WTC11 (cell line): ENCODE measurements around the gene MIA3. TPM values are rescaled to one million over a fixed set of nuclear protein-coding genes. Genes with fewer than 3 reads are reported as not detected.

Experiments
- ATAC-seq: fragments of 200-7000 bp; cut with Tn5 transposase; 2 replicates; pipeline ENCODE4 v1.10.0; 2021; ENCODE audit warnings: mild to moderate bottlenecking, moderate library complexity
- CTCF ChIA-PET: fragments of 300-600 bp; sonication (Branson Sonifier 250); formaldehyde crosslinking; loops from one replicate; lab custom pipeline; 2021; ENCODE audit warnings: antibody characterized with exemption; lab: Charles Lee
- POLR2A ChIA-PET: fragments of 350-600 bp; sonication (Branson Sonifier 250); formaldehyde crosslinking; loops from one replicate; lab custom pipeline; 2021; ENCODE audit warnings: antibody characterized with exemption; lab: Charles Lee
- DNase-seq: peaks from one replicate; pipeline ENCODE4 v3.0.0; 2021; ENCODE audit warnings: low spot score
- H3K27ac Mint-ChIP-seq: 2 replicates; pipeline ENCODE4 v1.8.0; 2021; ENCODE audit warnings: mixed read lengths
- H3K27me3 Mint-ChIP-seq: 2 replicates; pipeline ENCODE4 v1.8.0; 2021; ENCODE audit warnings: low read depth, mild to moderate bottlenecking, moderate library complexity, mixed read lengths
- H3K36me3 Mint-ChIP-seq: 2 replicates; pipeline ENCODE4 v1.8.0; 2021; ENCODE audit warnings: mixed read lengths
- H3K4me1 Mint-ChIP-seq: 2 replicates; pipeline ENCODE4 v1.8.0; 2022; ENCODE audit warnings: mixed read lengths
- H3K4me3 Mint-ChIP-seq: 2 replicates; pipeline ENCODE4 v1.8.0; 2021; ENCODE audit warnings: mild to moderate bottlenecking, moderate library complexity, mixed read lengths
- H3K9me3 Mint-ChIP-seq: 2 replicates; pipeline ENCODE4 v1.8.0; 2021; ENCODE audit warnings: mixed read lengths
- AR ChIP-seq: fragments of 250-450 bp; sonication (Bioruptor Pico); IDR thresholded peaks from 2 replicates; pipeline ENCODE4 v1.9.0; 2021; ENCODE audit warnings: mild to moderate bottlenecking
- ATF1 ChIP-seq: sonication (generic); formaldehyde crosslinking; IDR thresholded peaks from 2 replicates; pipeline ENCODE4 v1.8.1; 2023; ENCODE audit warnings: mild to moderate bottlenecking, moderate library complexity, missing genetic modification reagents
- ATF2 ChIP-seq: sonication (generic); formaldehyde crosslinking; IDR thresholded peaks from 2 replicates; pipeline ENCODE4 v1.8.1; 2022; ENCODE audit warnings: low read depth, missing genetic modification reagents, borderline replicate concordance
- CBFB ChIP-seq: sonication (generic); formaldehyde crosslinking; IDR thresholded peaks from 2 replicates; pipeline ENCODE4 v1.8.1; 2022; ENCODE audit warnings: mild to moderate bottlenecking, low read depth, missing genetic modification reagents
- CDX4 ChIP-seq: fragments of 250-450 bp; sonication (Bioruptor Pico); IDR thresholded peaks from 2 replicates; pipeline ENCODE4 v1.9.0; 2021; ENCODE audit warnings: moderate library complexity, mild to moderate bottlenecking, inconsistent platforms, borderline replicate concordance
- CREM ChIP-seq: sonication (generic); formaldehyde crosslinking; IDR thresholded peaks from 2 replicates; pipeline ENCODE4 v1.8.1; 2022; ENCODE audit warnings: mild to moderate bottlenecking, missing genetic modification reagents, moderate library complexity
- CTCF ChIP-seq: fragments of 200-600 bp; IDR thresholded peaks from 2 replicates; pipeline ENCODE4 v1.8.0; 2022; ENCODE audit warnings: antibody characterized with exemption
- FOXP4 ChIP-seq: sonication (generic); formaldehyde crosslinking; IDR thresholded peaks from 2 replicates; pipeline ENCODE4 v1.8.0; 2022; ENCODE audit warnings: mild to moderate bottlenecking, missing genetic modification reagents
- GTF2I ChIP-seq: fragments of 250-450 bp; sonication (Bioruptor Pico); conservative IDR thresholded peaks from 2 replicates; pipeline ENCODE4 v1.4.0; 2021; ENCODE audit warnings: mild to moderate bottlenecking
- KAT7 ChIP-seq: sonication (generic); formaldehyde crosslinking; IDR thresholded peaks from 2 replicates; pipeline ENCODE4 v1.8.1; 2023; ENCODE audit warnings: missing genetic modification reagents, mild to moderate bottlenecking, borderline replicate concordance
- MLX ChIP-seq: sonication (generic); formaldehyde crosslinking; IDR thresholded peaks from 2 replicates; pipeline ENCODE4 v1.8.1; 2023; ENCODE audit warnings: mild to moderate bottlenecking, missing genetic modification reagents, moderate library complexity
- MXD4 ChIP-seq: fragments of 250-450 bp; sonication (Bioruptor Pico); IDR thresholded peaks from 2 replicates; pipeline ENCODE4 v1.8.0; 2021; ENCODE audit warnings: mild to moderate bottlenecking, moderate library complexity, borderline replicate concordance
- RORB ChIP-seq: fragments of 250-450 bp; sonication (Bioruptor Pico); IDR thresholded peaks from 2 replicates; pipeline ENCODE4 v1.9.0; 2021; ENCODE audit warnings: mild to moderate bottlenecking
- ZMAT4 ChIP-seq: fragments of 250-450 bp; sonication (Bioruptor Pico); IDR thresholded peaks from 2 replicates; pipeline ENCODE4 v1.9.0; 2021; ENCODE audit warnings: mild to moderate bottlenecking
- ZNF138 ChIP-seq: sonication (generic); formaldehyde crosslinking; conservative IDR thresholded peaks from 2 replicates; pipeline ENCODE4 v1.8.1; 2022; ENCODE audit warnings: mild to moderate bottlenecking, moderate library complexity, missing genetic modification reagents
- ZNF219 ChIP-seq: sonication (generic); formaldehyde crosslinking; IDR thresholded peaks from 2 replicates; pipeline ENCODE4 v1.8.0; 2023; ENCODE audit warnings: missing genetic modification reagents, mild to moderate bottlenecking, borderline replicate concordance
- ZNF396 ChIP-seq: fragments of 250-450 bp; sonication (Bioruptor Pico); IDR thresholded peaks from 2 replicates; pipeline ENCODE4 v1.8.0; 2021; ENCODE audit warnings: mild to moderate bottlenecking, moderate library complexity, borderline replicate concordance
- ZNF423 ChIP-seq: fragments of 250-450 bp; sonication (Bioruptor Pico); IDR thresholded peaks from 2 replicates; pipeline ENCODE4 v2.1.2; 2022; ENCODE audit warnings: mild to moderate bottlenecking, moderate library complexity
- ZNF425 ChIP-seq: fragments of 250-450 bp; sonication (Bioruptor Pico); conservative IDR thresholded peaks from 2 replicates; pipeline ENCODE4 v1.9.0; 2021; ENCODE audit warnings: mild to moderate bottlenecking
- ZNF512 ChIP-seq: sonication (generic); formaldehyde crosslinking; IDR thresholded peaks from 2 replicates; pipeline ENCODE4 v1.8.1; 2022; ENCODE audit warnings: missing genetic modification reagents, borderline replicate concordance
- total RNA-seq: library from RNA; stranded (reverse); gene quantifications from 3 replicates; pipeline ENCODE4 v1.2.3, GENCODE V29; 2021

The MIA3 gene
- total RNA-seq, 1 experiment from 2014 or later = 70.0 TPM

- Mint-ChIP-seq H3K9me3 (no peaks in the 10 kb centered on the region), H3K27ac (no peak overlapping the region), H3K36me3 (peaks cover 65% of the 10 kb centered on the region), H3K27me3 (no peaks in the 10 kb centered on the region), H3K4me3 (no peak overlapping the region), H3K4me1 (no peaks in the 10 kb centered on the region)
- ChIA-PET CTCF (no interaction called here), POLR2A (no interaction called here)
- DNase-seq (no peak), ATAC-seq (no peak)
- TF ChIP-seq MLX (CRISPR knock-in tag) = no peak
- no peak for TF ChIP-seq CREM (CRISPR knock-in tag)
- TF ChIP-seq ATF1 (CRISPR knock-in tag) = no peak
- TF ChIP-seq ZNF396 (CRISPR knock-in tag) = no peak
- no peak for TF ChIP-seq ZNF423 (CRISPR knock-in tag)
- no peak for TF ChIP-seq FOXP4 (CRISPR knock-in tag)
- TF ChIP-seq GTF2I = no peak
- no peak for TF ChIP-seq AR (CRISPR knock-in tag)
- no peak for TF ChIP-seq ZNF138 (CRISPR knock-in tag)
- no peak for TF ChIP-seq ZNF512
- no peak for TF ChIP-seq ZNF219 (CRISPR knock-in tag)
- no peak for TF ChIP-seq ATF2 (CRISPR knock-in tag)
- no peak for TF ChIP-seq CDX4 (CRISPR knock-in tag)
- no peak for TF ChIP-seq ZNF425
- TF ChIP-seq CBFB = no peak
- TF ChIP-seq MXD4 = no peak
- no peak for TF ChIP-seq CTCF
- TF ChIP-seq RORB (CRISPR knock-in tag) = no peak
- TF ChIP-seq ZMAT4 (CRISPR knock-in tag) = no peak
- no peak for TF ChIP-seq KAT7 (CRISPR knock-in tag)
Measured at GRCh38 chr1:222629921-222630535, 12.1 kb downstream of the MIA3 start.
